ENCODE results near the gene FREM2. TPM values are rescaled to one million over a fixed set of nuclear protein-coding genes. Genes with fewer than 3 reads are reported as not detected.

Gene FREM2
- total RNA-seq, 1 experiment from 2014 or later: 25.4 TPM

GRCh38 chr13:38879786-38880185, 192.9 kb downstream of the FREM2 start:
- CTCF ChIA-PET: no interaction called here
- H3K4me3 Mint-ChIP-seq (ENCODE audit: low read depth, unreplicated experiment): no peak overlapping the region
- no peak overlapping the region for H3K27ac Mint-ChIP-seq (ENCODE audit: unreplicated experiment)
- no peak for TF ChIP-seq CTCF (IDR thresholded peaks at IDR 0.05; ENCODE audit: unreplicated experiment)
- no peak for DNase-seq
- no peaks in the 10 kb centered on the region for H3K27me3 Mint-ChIP-seq (ENCODE audit: unreplicated experiment)
- H3K9me3 Mint-ChIP-seq (ENCODE audit: low read depth, unreplicated experiment): no peaks in the 10 kb centered on the region
- H3K36me3 Mint-ChIP-seq (ENCODE audit: insufficient read depth, unreplicated experiment): no peaks in the 10 kb centered on the region
- H3K4me1 Mint-ChIP-seq (ENCODE audit: low read depth, unreplicated experiment): no peaks in the 10 kb centered on the region
- BruUV-seq (replicated peaks): no TSS peak
- intact Hi-C loops (cut with micrococcal nuclease; ENCODE audit: unreplicated experiment): no loop called here

GRCh38 chr13:38880397-38880796, 193.5 kb downstream of the FREM2 start:
- intact Hi-C loops (cut with micrococcal nuclease; ENCODE audit: unreplicated experiment): no loop called here
- BruUV-seq (replicated peaks): no TSS peak
- H3K9me3 Mint-ChIP-seq (ENCODE audit: low read depth, unreplicated experiment): no peaks in the 10 kb centered on the region
- H3K4me3 Mint-ChIP-seq (ENCODE audit: low read depth, unreplicated experiment): no peak overlapping the region
- no peak overlapping the region for H3K27ac Mint-ChIP-seq (ENCODE audit: unreplicated experiment)
- DNase-seq: no peak
- H3K27me3 Mint-ChIP-seq (ENCODE audit: unreplicated experiment): no peaks in the 10 kb centered on the region
- no peak for TF ChIP-seq CTCF (IDR thresholded peaks at IDR 0.05; ENCODE audit: unreplicated experiment)
- no peaks in the 10 kb centered on the region for H3K4me1 Mint-ChIP-seq (ENCODE audit: low read depth, unreplicated experiment)
- no peaks in the 10 kb centered on the region for H3K36me3 Mint-ChIP-seq (ENCODE audit: insufficient read depth, unreplicated experiment)
- CTCF ChIA-PET: no interaction called here

GRCh38 chr13:38883783-38884182, 196.9 kb downstream of the FREM2 start:
- Mint-ChIP-seq H3K4me1 (ENCODE audit: low read depth, unreplicated experiment) (peaks cover 17% of the 10 kb centered on the region), H3K36me3 (ENCODE audit: insufficient read depth, unreplicated experiment) (no peaks in the 10 kb centered on the region), H3K27ac (ENCODE audit: unreplicated experiment) (no peak overlapping the region), H3K27me3 (ENCODE audit: unreplicated experiment) (no peaks in the 10 kb centered on the region), H3K9me3 (ENCODE audit: low read depth, unreplicated experiment) (no peaks in the 10 kb centered on the region), H3K4me3 (ENCODE audit: low read depth, unreplicated experiment) (no peak overlapping the region)
- intact Hi-C loops (cut with micrococcal nuclease; ENCODE audit: unreplicated experiment): loop anchor here (2.0 kb wide), 1 partner anchor 21 kb away; no protein-coding TSS in a partner anchor
- BruUV-seq (replicated peaks): no TSS peak
- TF ChIP-seq CTCF (IDR thresholded peaks at IDR 0.05; ENCODE audit: unreplicated experiment): no peak
- no peak for DNase-seq
- CTCF ChIA-PET: no interaction called here

- CTCF ChIA-PET: no interaction called here
- TF ChIP-seq CTCF (IDR thresholded peaks at IDR 0.05; ENCODE audit: unreplicated experiment): no peak
- intact Hi-C loops (cut with micrococcal nuclease; ENCODE audit: unreplicated experiment): no loop called here
- H3K27me3 Mint-ChIP-seq (ENCODE audit: unreplicated experiment): no peaks in the 10 kb centered on the region
- no TSS peak for BruUV-seq (replicated peaks)
- no peak overlapping the region for H3K4me3 Mint-ChIP-seq (ENCODE audit: low read depth, unreplicated experiment)
- H3K9me3 Mint-ChIP-seq (ENCODE audit: low read depth, unreplicated experiment): no peaks in the 10 kb centered on the region
- DNase-seq: no peak
- no peaks in the 10 kb centered on the region for H3K36me3 Mint-ChIP-seq (ENCODE audit: insufficient read depth, unreplicated experiment)
- no peak overlapping the region for H3K27ac Mint-ChIP-seq (ENCODE audit: unreplicated experiment)
- peaks cover 17% of the 10 kb centered on the region for H3K4me1 Mint-ChIP-seq (ENCODE audit: low read depth, unreplicated experiment)
Measured at GRCh38 chr13:38888309-38888708, 201.4 kb downstream of the FREM2 start.
